Measurements from ENCODE around the gene KRT28.

KRT28 gene, protein sequence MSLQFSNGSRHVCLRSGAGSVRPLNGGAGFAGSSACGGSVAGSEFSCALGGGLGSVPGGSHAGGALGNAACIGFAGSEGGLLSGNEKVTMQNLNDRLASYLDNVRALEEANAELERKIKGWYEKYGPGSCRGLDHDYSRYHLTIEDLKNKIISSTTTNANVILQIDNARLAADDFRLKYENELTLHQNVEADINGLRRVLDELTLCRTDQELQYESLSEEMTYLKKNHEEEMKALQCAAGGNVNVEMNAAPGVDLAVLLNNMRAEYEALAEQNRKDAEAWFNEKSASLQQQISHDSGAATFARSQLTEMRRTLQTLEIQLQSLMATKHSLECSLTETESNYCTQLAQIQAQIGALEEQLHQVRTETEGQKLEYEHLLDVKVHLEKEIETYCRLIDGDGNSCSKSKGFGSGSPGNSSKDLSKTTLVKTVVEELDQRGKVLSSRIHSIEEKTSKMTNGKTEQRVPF

DNA sequence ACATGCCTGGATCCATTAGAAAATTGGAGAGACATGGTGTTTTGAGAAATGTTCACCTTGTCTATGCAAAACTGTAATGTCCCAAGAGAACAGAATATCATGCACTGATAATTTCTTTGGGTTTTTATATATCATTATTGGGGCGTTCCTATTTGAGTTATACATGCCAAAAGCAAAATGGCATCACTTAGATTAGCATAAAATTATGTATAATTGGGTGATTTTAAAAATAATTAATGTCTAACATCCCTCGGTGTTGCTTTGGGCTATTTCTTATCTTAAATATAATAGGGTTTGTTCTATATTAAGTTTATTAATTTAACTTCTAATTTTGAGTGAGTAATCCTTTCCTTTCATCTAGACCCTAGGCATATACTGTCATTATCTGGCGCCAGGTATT is at the start of gene KRT28:
TSS of gene KRT28 (minus strand) at position 101 of the 400 bp plus-strand sequence. CDS start at position 35, 66 bp downstream.
- no peak for DNase-seq

GRCh38 chr17:40848583-40849235 is 49.0 kb upstream of the KRT28 start:
- no peak for DNase-seq

GRCh38 chr17:40846515-40847144 is 46.9 kb upstream of the KRT28 start:
- DNase-seq: no peak

DNA sequence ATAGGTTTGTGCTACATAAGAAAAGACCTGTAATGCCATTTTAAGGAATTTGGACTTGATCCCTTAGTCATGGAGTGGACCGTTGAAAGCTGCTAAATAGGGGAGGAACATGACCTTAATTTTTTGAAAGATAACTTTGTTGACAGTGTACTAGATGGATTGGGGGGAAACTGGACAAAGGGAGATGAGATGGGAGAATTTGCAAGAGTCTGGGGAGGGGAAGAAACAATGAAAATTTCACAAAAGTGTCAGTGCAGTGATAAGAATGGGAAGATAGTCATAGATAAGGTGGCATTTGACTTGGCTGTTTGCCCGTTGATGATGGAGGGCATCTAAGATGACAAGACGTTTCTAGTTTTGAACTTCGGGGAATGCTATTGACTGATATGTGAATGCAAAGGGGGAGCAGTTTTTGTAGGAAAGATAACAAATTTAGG is 44.9 kb upstream of the KRT28 start:
- no peak for DNase-seq

- DNase-seq: no peak
Measured at GRCh38 chr17:40843242-40843641, 43.5 kb upstream of the KRT28 start.

GRCh38 chr17:40841246-40841645 is 41.5 kb upstream of the KRT28 start:
- no peak for DNase-seq

DNA sequence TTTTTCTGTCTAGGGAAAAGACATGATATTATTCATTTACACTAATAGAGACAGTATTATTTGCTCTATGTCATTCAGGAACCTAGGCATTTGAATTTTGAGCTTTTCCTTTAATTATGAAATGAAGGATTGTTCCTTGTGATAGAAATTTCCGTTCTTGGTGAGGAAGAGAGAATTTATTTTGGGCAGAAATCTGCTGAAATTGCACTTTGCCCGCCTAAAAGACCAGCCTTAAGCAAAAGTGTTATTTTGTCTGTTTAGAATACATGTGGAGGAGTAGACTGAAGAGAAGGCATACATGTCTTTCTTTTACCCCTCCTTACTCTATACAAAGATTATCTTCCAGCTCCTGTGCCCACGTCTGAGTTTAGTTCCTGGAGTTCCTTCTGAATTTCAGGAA is 39.4 kb upstream of the KRT28 start:
- no peak for DNase-seq

DNA sequence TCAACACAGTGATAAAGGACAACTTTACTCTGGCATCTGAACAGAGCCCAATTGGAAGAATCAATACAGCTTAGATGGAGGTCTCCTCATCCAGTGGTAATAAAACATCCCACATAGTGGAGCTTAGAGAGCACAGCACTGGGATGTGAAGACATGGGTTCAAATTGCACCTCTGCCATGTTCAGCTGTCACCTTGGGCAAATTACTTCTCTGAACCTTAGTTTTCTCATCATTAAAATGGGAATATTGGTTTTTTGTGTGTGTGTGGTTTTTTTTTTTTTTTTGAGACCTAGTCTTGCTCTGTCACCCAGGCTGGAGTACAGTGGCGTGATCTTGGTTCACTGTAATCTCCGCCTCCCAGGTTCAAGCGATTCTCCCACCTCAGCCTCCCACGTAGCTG is 36.3 kb upstream of the KRT28 start:
- DNase-seq: no peak

DNA sequence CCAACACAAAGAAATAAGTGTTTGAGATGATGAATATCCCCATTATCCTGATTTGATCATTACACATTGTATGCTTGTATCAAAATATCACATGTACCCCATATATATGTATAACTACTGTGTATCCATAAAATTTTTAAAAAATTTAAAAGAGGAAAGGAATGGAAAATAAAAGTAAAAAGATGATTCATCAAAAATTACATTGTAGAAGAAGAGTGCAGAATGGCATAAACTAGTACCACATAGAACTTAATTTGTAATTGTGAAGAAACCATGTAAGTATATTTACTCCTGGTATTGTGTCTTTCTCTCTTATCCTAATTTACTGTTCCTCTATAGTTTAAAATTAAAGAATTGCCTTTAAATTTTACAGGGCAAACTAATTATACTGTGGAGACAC is 34.1 kb upstream of the KRT28 start:
- no peak for DNase-seq

DNA sequence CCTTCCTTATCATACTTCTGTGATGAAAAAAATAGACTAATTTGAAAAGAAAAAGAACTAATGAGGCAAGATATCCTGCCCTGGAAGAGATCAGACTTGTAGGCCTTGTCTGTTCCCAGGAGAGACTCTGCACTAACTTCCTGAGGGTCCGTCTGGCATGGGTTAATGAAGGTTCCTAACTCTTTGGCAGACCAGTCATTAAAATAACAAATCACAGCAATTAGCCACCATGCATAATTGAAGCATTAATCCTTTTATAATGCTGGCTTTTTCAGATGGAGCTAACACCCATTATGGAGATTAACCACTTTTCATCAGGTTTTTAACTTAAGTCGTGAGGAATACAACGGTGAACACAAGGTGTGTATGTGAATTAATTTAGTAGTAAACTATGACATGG is 33.1 kb upstream of the KRT28 start:
- no peak for DNase-seq

GRCh38 chr17:40830085-40830776 is 30.5 kb upstream of the KRT28 start:
- no peak for DNase-seq

- no peak for DNase-seq
Measured at GRCh38 chr17:40828454-40829044, 28.8 kb upstream of the KRT28 start.

DNA sequence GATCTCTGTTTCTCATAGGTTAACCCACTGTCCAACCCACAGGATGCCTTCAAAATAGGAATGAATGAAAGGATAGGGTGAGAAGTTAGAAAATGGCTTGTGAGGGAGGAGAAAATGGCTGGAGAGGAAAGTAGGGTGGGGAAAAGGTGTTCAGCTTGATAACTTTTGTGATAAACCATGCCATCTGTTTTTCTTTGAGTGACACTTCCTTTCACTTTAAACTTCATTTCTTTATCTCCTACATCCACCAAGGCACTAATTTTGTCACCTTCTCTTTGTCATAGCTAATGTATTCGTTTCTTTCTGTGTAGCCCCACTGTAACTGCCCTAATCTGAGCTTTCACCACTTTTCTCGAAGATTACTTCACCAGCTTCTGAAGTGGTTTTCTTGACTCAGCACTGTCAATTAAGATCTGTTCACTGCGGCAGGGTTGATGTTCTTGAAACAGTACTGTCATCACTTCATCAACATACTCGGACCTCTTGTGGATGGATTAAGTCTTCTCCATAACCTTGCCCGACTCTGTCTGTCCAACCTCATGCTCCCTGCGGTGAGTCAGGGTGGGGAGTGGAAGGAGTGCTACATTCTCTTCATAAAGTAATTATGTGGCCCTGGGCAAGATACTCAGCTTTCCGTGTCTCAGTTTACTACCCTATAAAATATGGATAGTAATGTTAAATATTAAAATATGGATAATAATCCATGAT is 28.1 kb upstream of the KRT28 start:
- DNase-seq: no peak

GRCh38 chr17:40825599-40825998 is 25.8 kb upstream of the KRT28 start:
- no peak for DNase-seq

GRCh38 chr17:40824015-40824832 is 24.5 kb upstream of the KRT28 start:
- no peak for DNase-seq

- DNase-seq: no peak
Measured at GRCh38 chr17:40822132-40822812, 22.5 kb upstream of the KRT28 start, which contains the start of gene KRT10. Gene KRT10, minus strand, starts transcription at chr17:40822614. Its CDS starts 29 bp downstream, at chr17:40822585.

DNA sequence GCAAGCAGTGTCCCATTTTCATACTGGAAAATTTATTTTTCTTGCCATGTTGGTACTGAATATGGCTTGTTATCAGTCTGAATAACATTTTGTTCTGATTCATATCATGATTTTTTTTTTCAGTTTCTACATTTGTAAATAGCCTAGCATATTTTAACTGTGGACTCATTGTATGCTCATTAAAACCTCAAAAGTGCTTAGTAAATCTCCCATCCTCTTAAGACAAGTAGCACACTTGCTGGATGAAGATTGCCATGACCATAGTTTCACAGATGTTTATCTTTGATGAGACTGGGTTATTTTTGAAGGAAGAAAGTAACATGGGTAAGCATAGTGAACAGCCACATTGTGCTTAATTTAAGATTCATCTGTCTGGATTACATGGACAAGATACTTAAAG is 21.8 kb upstream of the KRT28 start:
- no peak for DNase-seq

- DNase-seq: no peak
Measured at GRCh38 chr17:40820228-40820838, 20.6 kb upstream of the KRT28 start.

All from amygdala (tissue), 56 donors.